ENCODE data around the gene POLR2M. TPM values are rescaled to one million over a fixed set of nuclear protein-coding genes. Genes with fewer than 3 reads are reported as not detected.

POLR2M gene
- total RNA-seq, 1 experiment from 2014 or later: 86.2 TPM

- DNase-seq (ENCODE audit: low read depth, low spot score) (no peak), ATAC-seq (no peak)
- no peak for TF ChIP-seq YY1 (IDR thresholded peaks at IDR 0.05; ENCODE audit: extremely low read depth, insufficient replicate concordance, low read depth, low read length)
- TF ChIP-seq SRF (IDR thresholded peaks at IDR 0.05; ENCODE audit: low read depth): no peak
- TF ChIP-seq ELF1 (IDR thresholded peaks at IDR 0.05; ENCODE audit: borderline replicate concordance, low read depth): no peak
- no peak for TF ChIP-seq CTCF (IDR thresholded peaks at IDR 0.05 in 2 of 3, conservative IDR thresholded peaks at IDR 0.05 in 1 of 3; ENCODE audit: borderline replicate concordance in 1 of 3, insufficient read depth in 1 of 3, low read depth in 2 of 3, low read length in 2 of 3)
- TF ChIP-seq, protein P1, sequence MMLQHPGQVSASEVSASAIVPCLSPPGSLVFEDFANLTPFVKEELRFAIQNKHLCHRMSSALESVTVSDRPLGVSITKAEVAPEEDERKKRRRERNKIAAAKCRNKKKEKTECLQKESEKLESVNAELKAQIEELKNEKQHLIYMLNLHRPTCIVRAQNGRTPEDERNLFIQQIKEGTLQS (IDR thresholded peaks at IDR 0.05): no peak
- TF ChIP-seq EGR1 (IDR thresholded peaks at IDR 0.05; ENCODE audit: low read depth): no peak
- TF ChIP-seq RAD21 (IDR thresholded peaks at IDR 0.05; ENCODE audit: low read depth): no peak
- no peak for TF ChIP-seq ZNF274 (IDR thresholded peaks at IDR 0.05; ENCODE audit: low read depth, low read length)
- no peak for TF ChIP-seq CBX3 (IDR thresholded peaks at IDR 0.05; ENCODE audit: low read depth)
- Histone ChIP-seq H4K20me1 (ENCODE audit: insufficient read depth) (no peaks in the 10 kb centered on the region), H3K27me3 (ENCODE audit: insufficient read depth, low read length) (no peaks in the 10 kb centered on the region), H3K9me3 (ENCODE audit: control insufficient read depth in 1 of 2, insufficient read depth in 1 of 2, low read depth in 1 of 2, low read length in 2 of 2) (peaks cover 0 to 5% of the 10 kb centered on the region in 2 experiments; a peak in 1 of 4 replicates), H3K4me2 (ENCODE audit: low read length) (no peak overlapping the region), H3K4me1 (ENCODE audit: control insufficient read depth in 1 of 2, insufficient read depth in 2 of 2, low read length in 2 of 2) (no peaks in the 10 kb centered on the region), H3K9me2 (ENCODE audit: insufficient read depth) (no peaks in the 10 kb centered on the region), H3K4me3 (replicated peaks in 1 of 2; ENCODE audit: low read depth in 1 of 2, low read length in 2 of 2) (no peak overlapping the region), H2AFZ (ENCODE audit: low read depth, low read length, poor library complexity, severe bottlenecking) (no peak overlapping the region), H3K79me2 (ENCODE audit: insufficient read depth, low read length) (0 out of 2 replicates have a peak, but pooled peaks cover 4% of the 10 kb centered on the region), H3K27ac (ENCODE audit: low read depth, low read length) (no peak overlapping the region), H3K36me3 (ENCODE audit: control insufficient read depth in 1 of 2, insufficient read depth in 2 of 2, low read length in 2 of 2) (0 out of 4 replicates have a peak, but pooled peaks cover 0 to 3% of the 10 kb centered on the region in 2 experiments), H3K9ac (ENCODE audit: low read length) (no peak overlapping the region)
- POLR2A ChIA-PET: interaction anchor here (1.6 kb wide), 1 partner anchor 15 kb away, joined by 5 read pairs; the partner anchor contains the start of gene POLR2M
- RAD21 ChIA-PET (ENCODE audit: low non-redundant PET in 1 of 2, low total read pairs in 2 of 2, uncharacterized antibody in 2 of 2, unreplicated experiment in 2 of 2): no interaction called here
- no TSS peak for BruUV-seq (replicated peaks)
- CTCF ChIA-PET: interaction anchor here (1.4 to 2.8 kb wide), 2 partner anchors 12 to 350 kb away, joined by 5 to 12 read pairs; no protein-coding TSS in a partner anchor
- intact Hi-C loops (cut with micrococcal nuclease): no loop called here
These were observed 14.4 kb downstream of the POLR2M start for GRCh38 chr15:57720867-57721266.

All from HCT116 (cell line).